ENCODE results near the gene HHIP. TPM values are rescaled to one million over a fixed set of nuclear protein-coding genes. Genes with fewer than 3 reads are reported as not detected.

The HHIP gene
- total and polyA plus RNA-seq, 9 of the 15 experiments (the other 6 are each of a cell fraction or from before 2014, with no cell fraction given): 0.09 TPM; not detected in 8

- H3K27me3 ChIP-seq (ENCODE audit: control insufficient read depth in 2 of 2, insufficient read depth in 2 of 2, low read length in 2 of 2): peaks cover 6 to 16% of the 10 kb centered on the region in 2 experiments; a peak in 3 of 5 replicates
- intact Hi-C loops (cut with micrococcal nuclease) (no loop called here), in situ Hi-C loops (cut with MboI) (no loop called here)
- POLR2A ChIA-PET: no interaction called here
- CTCF ChIA-PET (ENCODE audit: low intra/inter-chr PET ratio): no interaction called here
- no peak overlapping the region for H3K27ac ChIP-seq (ENCODE audit: extremely low read depth, low read depth, low read length)
- BruUV-seq (replicated peaks): no TSS peak
- no peak overlapping the region for H2AFZ ChIP-seq (ENCODE audit: low read depth, low read length)
- no peak overlapping the region for H3K4me3 ChIP-seq
- ATAC-seq (no peak), FAIRE-seq (no peak), DNase-seq (ENCODE audit: extremely low read depth in 1 of 4, low spot score in 3 of 4) (no peak)
- no peak overlapping the region for H3K9ac ChIP-seq (ENCODE audit: insufficient read depth in 1 of 2, low read depth in 2 of 2, low read length in 2 of 2)
- no peak overlapping the region for H3K4me2 ChIP-seq (ENCODE audit: insufficient read depth, low read length)
- no peaks in the 10 kb centered on the region for H3K9me1 ChIP-seq (ENCODE audit: control insufficient read depth, insufficient read depth, low read length)
- no peaks in the 10 kb centered on the region for H4K20me1 ChIP-seq (replicated peaks; ENCODE audit: control insufficient read depth, insufficient read depth, low read length)
- no peaks in the 10 kb centered on the region for H3K79me2 ChIP-seq (ENCODE audit: control insufficient read depth, insufficient read depth, low read length)
- WGBS (ENCODE audit: insufficient coverage, low coverage, missing lambda C conversion rate): 37% methylated on average over 12 of the region's 12 CpGs
- no peak for TF ChIP-seq E2F6 (IDR thresholded peaks at IDR 0.05; ENCODE audit: borderline replicate concordance in 1 of 2, extremely low read depth in 1 of 2, insufficient read depth in 1 of 2, insufficient read length in 1 of 2, low read depth in 1 of 2, low read length in 1 of 2, poor library complexity in 1 of 2, severe bottlenecking in 1 of 2)
- no peak for TF ChIP-seq NCOA6 (IDR thresholded peaks at IDR 0.05)
- no peak for TF ChIP-seq ZNF436 (CRISPR knock-in tag; IDR thresholded peaks at IDR 0.05)
- no peak for TF ChIP-seq GTF2E2 (tag; IDR thresholded peaks at IDR 0.05)
- TF ChIP-seq ZNF785 (CRISPR knock-in tag; IDR thresholded peaks at IDR 0.05): no peak
- TF ChIP-seq ZNF239 (CRISPR knock-in tag; IDR thresholded peaks at IDR 0.05): no peak
- TF ChIP-seq XRCC3 (IDR thresholded peaks at IDR 0.05): no peak
- TF ChIP-seq ILF3 (IDR thresholded peaks at IDR 0.05; ENCODE audit: borderline replicate concordance): no peak
- no peak for TF ChIP-seq SRSF9 (IDR thresholded peaks at IDR 0.05; ENCODE audit: borderline replicate concordance, low read depth, low read length)
- no peak for TF ChIP-seq CHCHD3 (CRISPR knock-in tag; IDR thresholded peaks at IDR 0.05)
- TF ChIP-seq HDAC6 (IDR thresholded peaks at IDR 0.05; ENCODE audit: low read depth, low read length): no peak
- no peak for TF ChIP-seq SPI1 (IDR thresholded peaks at IDR 0.05; ENCODE audit: borderline replicate concordance, low read depth, low read length)
- TF ChIP-seq ZNF507 (tag; conservative IDR thresholded peaks at IDR 0.05): no peak
- TF ChIP-seq BRF1 (IDR thresholded peaks at IDR 0.05; ENCODE audit: borderline replicate concordance, extremely low read depth, insufficient read length): no peak
- TF ChIP-seq ZNF584 (CRISPR knock-in tag; IDR thresholded peaks at IDR 0.05; ENCODE audit: low read depth): no peak
- no peak for TF ChIP-seq ZFP30 (CRISPR knock-in tag; IDR thresholded peaks at IDR 0.05; ENCODE audit: borderline replicate concordance)
- H3K36me3 ChIP-seq (ENCODE audit: control insufficient read depth, insufficient read depth, low read length): no peaks in the 10 kb centered on the region
- H3K9me3 ChIP-seq (replicated peaks; ENCODE audit: control insufficient read depth, insufficient read depth, low read depth, low read length): no peaks in the 10 kb centered on the region
- peaks cover 0 to 17% of the 10 kb centered on the region in 2 experiments; a peak in 2 of 5 replicates for H3K4me1 ChIP-seq (replicated peaks in 1 of 2; ENCODE audit: control insufficient read depth in 2 of 2, insufficient read depth in 2 of 2, low read length in 2 of 2)
Observed at GRCh38 chr4:144644368-144645101, 1.4 kb upstream of the HHIP start.
